Gastroesophageal sphincter (tissue), 4 donors: ENCODE measurements around the gene SLC39A5. TPM values are rescaled to one million over a fixed set of nuclear protein-coding genes. Genes with fewer than 3 reads are reported as not detected.
"Not testable (repeated sequence)": the region's sequence is repeated elsewhere in the genome, so short reads cannot be mapped to it uniquely, and the experiment has no call there.

Experiments
- ATAC-seq: fragments of 150-250 bp; one replicate; pipeline ENCODE4 v1.9.1; 2016; ENCODE audit warnings: mild to moderate bottlenecking, moderate library complexity
- H3K27ac ChIP-seq, 4 donors: fragments of 200-600 bp; sonication (generic) in 3 of 4; 1 replicate in 3 of 4; 2 replicates in 1 of 4; pipeline ENCODE4 v1.5.1; 2016 to 2019
- H3K27me3 ChIP-seq: fragments of 200-600 bp; sonication (generic); one replicate; pipeline ENCODE4 v1.5.1; 2019
- H3K36me3 ChIP-seq, 2 donors: fragments of 200-600 bp; sonication (generic); one replicate each; pipeline ENCODE4 v1.5.1; 2019; ENCODE audit warnings: control low read depth in 1 of 2
- H3K4me1 ChIP-seq, 3 donors: fragments of 200-600 bp; sonication (generic); 1 replicate in 2 of 3; 2 replicates in 1 of 3; pipeline ENCODE4 v1.5.1; 2016 to 2019; ENCODE audit warnings: control low read depth in 2 of 3
- H3K4me3 ChIP-seq, 2 donors: fragments of 200-600 bp; sonication (generic); one replicate each; pipeline ENCODE4 v1.5.1; 2019; ENCODE audit warnings: mild to moderate bottlenecking in 1 of 2, moderate library complexity in 1 of 2
- H3K9me3 ChIP-seq, 3 donors: fragments of 200-600 bp; sonication (generic); one replicate each; pipeline ENCODE4 v1.5.1; 2017 to 2019; ENCODE audit warnings: control low read depth in 2 of 3
- EP300 ChIP-seq: sonication (generic); formaldehyde crosslinking; IDR thresholded peaks from one replicate; pipeline ENCODE4 v1.6.1; 2017; ENCODE audit warnings: antibody characterized with exemption, mild to moderate bottlenecking
- POLR2A ChIP-seq, 2 donors: fragments of 450-650 bp; IDR thresholded peaks; one replicate each; pipeline ENCODE4 v1.6.1; 2017; ENCODE audit warnings: antibody characterized with exemption in 2 of 2, mild to moderate bottlenecking in 2 of 2, moderate library complexity in 1 of 2
- POLR2AphosphoS5 ChIP-seq: sonication (generic); formaldehyde crosslinking; IDR thresholded peaks from one replicate; pipeline ENCODE4 v1.6.1; 2017; ENCODE audit warnings: antibody characterized with exemption
- WGBS, 2 donors: methylation state at CpG; one replicate each; pipeline ENCODE4 v1.1.5; 2018; ENCODE audit warnings: low coverage in 1 of 2; 5-methylcytosine and 5-hydroxymethylcytosine counted together
- total RNA-seq, 4 donors: library from RNA; depleted of rRNA; stranded (reverse); fragments of >200 nt; gene quantifications; one replicate each; pipeline ENCODE4 v1.1.0, GENCODE V29; 2016
- TF ChIP-seq, protein P1 (sequence below), 4 experiments: fragments of 200-600 bp in 2 of 4; fragments of 450-650 bp in 2 of 4; sonication (generic) in 1 of 4; IDR thresholded peaks; one replicate each; pipeline ENCODE4 v1.5.1; 2017 to 2019; ENCODE audit warnings: antibody characterized with exemption in 4 of 4, mild to moderate bottlenecking in 2 of 4, moderate library complexity in 2 of 4

SLC39A5 gene
- total RNA-seq, 4 donors from 2014 or later = 1.7 TPM; not detected in 3

DNA sequence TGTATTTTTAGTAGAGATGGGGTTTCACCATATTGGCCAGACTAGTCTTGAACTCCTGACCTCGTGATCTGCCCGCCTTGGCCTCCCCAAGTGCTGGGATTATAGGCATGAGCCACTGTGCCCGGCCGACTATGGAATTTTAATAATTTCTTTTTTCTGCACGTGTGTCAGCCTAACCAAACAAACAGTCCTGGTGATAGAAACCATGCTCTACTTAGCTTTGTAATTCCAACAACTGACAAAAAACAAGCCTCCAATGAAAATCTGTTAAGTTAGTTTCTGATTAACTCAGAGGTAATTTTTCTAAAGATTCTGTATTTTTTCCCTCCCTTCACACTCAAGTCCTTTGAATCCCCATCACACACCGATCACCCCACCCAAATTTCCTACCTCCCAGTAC is 52.2 kb downstream of the SLC39A5 start:
- WGBS, 2 donors = 67 to 73% methylated on average over 6 of the region's 6 CpGs
- Histone ChIP-seq H3K36me3 (peaks cover 0 to 90% of the 10 kb centered on the region in 2 donors), H3K27ac (no peak overlapping the region)

DNA sequence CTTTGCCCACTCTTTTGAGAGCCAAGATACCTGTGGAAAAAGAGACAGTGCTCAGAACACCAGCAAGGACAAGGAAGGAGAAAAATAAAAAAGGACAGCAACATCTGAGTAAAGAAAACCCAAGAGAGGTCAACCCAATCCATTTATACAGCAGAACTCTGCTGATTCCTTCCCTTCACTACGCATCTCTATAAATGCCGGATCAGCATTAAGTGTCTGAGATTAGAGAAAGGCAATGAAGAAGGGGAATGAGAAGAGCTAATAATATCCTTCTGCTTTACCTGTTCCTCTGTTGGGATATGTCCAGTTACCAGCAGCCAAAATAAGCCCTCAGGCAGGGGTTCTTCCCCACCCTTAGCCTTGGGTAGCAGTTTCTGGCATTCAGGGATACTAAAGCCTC is 52.7 kb downstream of the SLC39A5 start:
- peaks cover 0 to 85% of the 10 kb centered on the region in 2 donors for H3K36me3 ChIP-seq

More for the DNA sequence above, 52.2 kb downstream of the SLC39A5 start:
- H3K4me1 ChIP-seq = peaks cover 0 to 15% (median 3%) of the 10 kb centered on the region in 3 donors
- H3K4me3 ChIP-seq = no peak overlapping the region
- TF ChIP-seq EP300 (no peak), POLR2A (IDR thresholded peaks at IDR 0.05) (no peak)
- TF ChIP-seq, protein P1, sequence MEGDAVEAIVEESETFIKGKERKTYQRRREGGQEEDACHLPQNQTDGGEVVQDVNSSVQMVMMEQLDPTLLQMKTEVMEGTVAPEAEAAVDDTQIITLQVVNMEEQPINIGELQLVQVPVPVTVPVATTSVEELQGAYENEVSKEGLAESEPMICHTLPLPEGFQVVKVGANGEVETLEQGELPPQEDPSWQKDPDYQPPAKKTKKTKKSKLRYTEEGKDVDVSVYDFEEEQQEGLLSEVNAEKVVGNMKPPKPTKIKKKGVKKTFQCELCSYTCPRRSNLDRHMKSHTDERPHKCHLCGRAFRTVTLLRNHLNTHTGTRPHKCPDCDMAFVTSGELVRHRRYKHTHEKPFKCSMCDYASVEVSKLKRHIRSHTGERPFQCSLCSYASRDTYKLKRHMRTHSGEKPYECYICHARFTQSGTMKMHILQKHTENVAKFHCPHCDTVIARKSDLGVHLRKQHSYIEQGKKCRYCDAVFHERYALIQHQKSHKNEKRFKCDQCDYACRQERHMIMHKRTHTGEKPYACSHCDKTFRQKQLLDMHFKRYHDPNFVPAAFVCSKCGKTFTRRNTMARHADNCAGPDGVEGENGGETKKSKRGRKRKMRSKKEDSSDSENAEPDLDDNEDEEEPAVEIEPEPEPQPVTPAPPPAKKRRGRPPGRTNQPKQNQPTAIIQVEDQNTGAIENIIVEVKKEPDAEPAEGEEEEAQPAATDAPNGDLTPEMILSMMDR (IDR thresholded peaks at IDR 0.05) = no peak
- no peak for ATAC-seq
- no peaks in the 10 kb centered on the region for H3K9me3 ChIP-seq
- H3K27me3 ChIP-seq = no peaks in the 10 kb centered on the region

DNA sequence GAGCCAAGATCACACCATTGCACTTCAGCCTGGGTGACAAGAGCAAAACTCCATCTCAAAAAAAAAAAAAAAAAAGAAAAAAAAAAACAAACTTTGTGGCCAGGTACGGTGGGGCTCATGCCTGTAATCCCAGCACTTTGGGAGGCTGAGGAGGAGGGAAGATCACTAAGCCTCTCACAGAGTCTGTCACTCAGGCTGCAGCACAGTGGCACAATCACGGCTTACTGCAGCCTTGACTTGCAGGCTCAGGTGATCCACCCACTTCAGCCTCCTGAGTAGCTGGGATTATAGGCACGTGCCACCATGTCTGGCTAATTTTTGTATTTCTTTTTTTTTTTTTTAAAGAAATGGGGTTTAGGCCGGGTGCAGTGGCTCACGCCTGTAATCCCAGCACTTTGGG is 54.4 kb downstream of the SLC39A5 start:
- not testable (repeated sequence) for ATAC-seq, H3K9me3 ChIP-seq, H3K27me3 ChIP-seq, H3K4me3 ChIP-seq, H3K27ac ChIP-seq
- H3K36me3 ChIP-seq = peaks cover 0 to 68% of the 10 kb centered on the region in 2 donors
- WGBS, 2 donors = 83% methylated on average over 3 of the region's 5 CpGs; no CpG with 5 or more reads in 1 of the 2 donors
- H3K4me1 ChIP-seq = peaks cover 0 to 23% (median 4%) of the 10 kb centered on the region in 3 donors

More for the DNA sequence above, 52.7 kb downstream of the SLC39A5 start:
- H3K27me3 ChIP-seq = no peaks in the 10 kb centered on the region
- no peak overlapping the region for H3K4me3 ChIP-seq
- peaks cover 0 to 16% (median 4%) of the 10 kb centered on the region in 3 donors for H3K4me1 ChIP-seq
- H3K27ac ChIP-seq = no peak overlapping the region
- H3K9me3 ChIP-seq = no peaks in the 10 kb centered on the region
- TF ChIP-seq, protein P1 (IDR thresholded peaks at IDR 0.05) = no peak
- no peak for TF ChIP-seq EP300
- TF ChIP-seq POLR2AphosphoS5 = no peak
- no peak for TF ChIP-seq POLR2A (IDR thresholded peaks at IDR 0.05)
- no peak for ATAC-seq
- WGBS, 2 donors = 100% methylated on average over 2 of the region's 2 CpGs

DNA sequence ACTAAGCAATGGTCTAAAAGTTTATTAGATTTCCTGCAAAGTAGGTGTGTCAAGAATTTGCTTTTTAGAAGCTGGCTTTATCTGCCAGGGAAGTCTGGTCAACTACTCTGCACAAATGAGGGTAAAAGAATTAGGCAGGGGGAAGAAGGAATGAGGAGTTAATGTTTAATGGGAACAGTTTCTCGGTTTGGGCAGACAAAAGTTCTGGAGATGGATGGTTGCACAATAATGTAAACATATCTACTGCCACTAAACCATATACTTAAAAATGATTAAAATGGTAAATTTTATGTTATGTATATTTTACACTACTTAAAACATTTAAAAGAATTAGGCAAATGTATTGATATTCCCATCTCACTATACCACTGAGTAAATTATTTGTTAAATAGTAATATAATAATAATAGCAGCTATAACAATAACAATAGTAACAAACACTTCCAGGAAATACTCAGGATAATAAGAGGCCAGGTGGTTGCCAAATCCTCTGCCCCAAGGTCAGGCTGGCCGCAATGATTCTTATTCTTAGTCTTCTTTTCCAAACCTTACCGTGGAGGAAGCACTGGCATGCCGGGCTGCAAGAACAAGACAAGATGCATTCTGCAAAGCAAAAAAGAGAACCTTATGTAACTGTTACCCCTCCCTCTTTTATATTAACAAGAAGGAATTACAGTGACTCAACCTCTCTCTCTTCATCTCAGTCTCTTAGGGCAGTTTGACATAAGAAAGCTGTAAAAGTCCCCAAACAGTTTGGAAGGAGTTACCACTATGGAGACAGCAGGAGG is 56.4 kb downstream of the SLC39A5 start:
- Histone ChIP-seq H3K27ac (no peak overlapping the region), H3K4me3 (no peak overlapping the region), H3K4me1 (peaks cover 0 to 26% (median 4%) of the 10 kb centered on the region in 3 donors), H3K9me3 (no peaks in the 10 kb centered on the region), H3K27me3 (no peaks in the 10 kb centered on the region), H3K36me3 (peaks cover 0 to 61% of the 10 kb centered on the region in 2 donors)
- no peak for ATAC-seq
- 23 to 30% methylated on average over 4 of the region's 4 CpGs for WGBS, 2 donors
- TF ChIP-seq EP300 = no peak
- no peak for TF ChIP-seq POLR2AphosphoS5
- TF ChIP-seq, protein P1 (IDR thresholded peaks at IDR 0.05) = no peak
- TF ChIP-seq POLR2A (IDR thresholded peaks at IDR 0.05) = no peak

Other genes starting within 250 kb of the SLC39A5 start
- gene SUOX, start 232.8 kb upstream of the SLC39A5 start, total RNA-seq = 10 to 100 TPM; 17.3 to 30.7 (median 24.0) TPM
- gene IKZF4, start 209.0 kb upstream of the SLC39A5 start, total RNA-seq = 1 to 10 TPM; 5.1 to 7.3 (median 6.5) TPM
- 1,000 to 10,000 TPM in 2 of 4 donors, 100 to 1,000 TPM in 2; 295 to 1,263 (median 759) TPM for gene RPS26, start 188.1 kb upstream of the SLC39A5 start, total RNA-seq
- gene ERBB3, start 149.9 kb upstream of the SLC39A5 start, total RNA-seq = 10 to 100 TPM; 17.3 to 41.1 (median 22.3) TPM
- 100 to 1,000 TPM in 3 of 4 donors, 10 to 100 TPM in 1; 99.4 to 115 (median 110) TPM for gene PA2G4, start 125.5 kb upstream of the SLC39A5 start, total RNA-seq
- gene RPL41, start 113.4 kb upstream of the SLC39A5 start, total RNA-seq = 1,000 to 10,000 TPM; 1,487 to 4,346 (median 2,874) TPM
- 1 to 10 TPM; 5.0 to 7.4 (median 5.8) TPM for gene ZC3H10, start 111.8 kb upstream of the SLC39A5 start, total RNA-seq
- gene ESYT1, start 101.8 kb upstream of the SLC39A5 start, total RNA-seq = 100 to 1,000 TPM; 128 to 234 (median 167) TPM
- gene MYL6B, start 77.5 kb upstream of the SLC39A5 start, total RNA-seq = 10 to 100 TPM; 14.3 to 57.9 (median 28.0) TPM
- gene MYL6, start 71.7 kb upstream of the SLC39A5 start, total RNA-seq = 1,000 to 10,000 TPM; 5,300 to 6,545 (median 5,874) TPM
- gene SMARCC2, start 40.6 kb upstream of the SLC39A5 start, total RNA-seq = 100 to 1,000 TPM in 1 of 4 donors, 10 to 100 TPM in 3; 76.5 to 109 (median 85.1) TPM
- gene RNF41, start 8.1 kb upstream of the SLC39A5 start, total RNA-seq = 100 to 1,000 TPM in 2 of 4 donors, 10 to 100 TPM in 2; 63.7 to 119 (median 102) TPM
- gene NABP2, start 5.7 kb upstream of the SLC39A5 start, total RNA-seq = 10 to 100 TPM; 23.7 to 34.7 (median 28.8) TPM
- gene ANKRD52, start 28.3 kb downstream of the SLC39A5 start, total RNA-seq = 10 to 100 TPM; 12.9 to 37.8 (median 15.6) TPM
- 10 to 100 TPM in 3 of 4 donors, 1 to 10 TPM in 1; 9.3 to 18.4 (median 12.5) TPM for gene COQ10A, start 36.9 kb downstream of the SLC39A5 start, total RNA-seq
- gene CS, start 70.3 kb downstream of the SLC39A5 start, total RNA-seq = 100 to 1,000 TPM; 102 to 174 (median 103) TPM
- gene CNPY2, start 85.9 kb downstream of the SLC39A5 start, total RNA-seq = 10 to 100 TPM; 55.7 to 82.0 (median 65.2) TPM
- 10 to 100 TPM; 12.6 to 73.6 (median 30.3) TPM for gene PAN2, start 103.9 kb downstream of the SLC39A5 start, total RNA-seq
- not detected for gene IL23A, start 108.8 kb downstream of the SLC39A5 start, total RNA-seq
- gene STAT2, start 130.1 kb downstream of the SLC39A5 start, total RNA-seq = 10 to 100 TPM; 55.4 to 94.6 (median 82.7) TPM
- not detected for gene APOF, start 132.8 kb downstream of the SLC39A5 start, total RNA-seq
- 1 to 10 TPM; 2.6 to 3.1 (median 3.0) TPM for gene TIMELESS, start 219.4 kb downstream of the SLC39A5 start, total RNA-seq
- not detected for gene MIP, start 224.6 kb downstream of the SLC39A5 start, total RNA-seq
- 1 to 10 TPM; 1.1 to 3.7 (median 2.3) TPM for gene SPRYD4, start 238.5 kb downstream of the SLC39A5 start, total RNA-seq